SK-N-SH treated with all-trans-retinoic acid at 6 μM for 48 hours (cell line): ENCODE results near the gene AHCY.

Source experiments
- ATAC-seq: fragments of 200-7000 bp; cut with Tn5 transposase; 3 replicates; pipeline ENCODE4 v1.9.1; 2020; ENCODE audit warnings: mild to moderate bottlenecking, moderate library complexity
- BACH2 ChIP-seq: fragments of 250-450 bp; sonication (Bioruptor Pico); IDR thresholded peaks from 2 replicates; pipeline ENCODE4 v1.9.0; 2021; ENCODE audit warnings: mild to moderate bottlenecking, borderline replicate concordance
- CSDC2 ChIP-seq: fragments of 250-450 bp; sonication (Bioruptor Pico); IDR thresholded peaks from 2 replicates; pipeline ENCODE4 v1.5.0; 2020; ENCODE audit warnings: mild to moderate bottlenecking, moderate library complexity
- CSRNP3 ChIP-seq: fragments of 250-450 bp; sonication (Bioruptor Pico); IDR thresholded peaks from 2 replicates; pipeline ENCODE4 v1.5.1; 2021; ENCODE audit warnings: mild to moderate bottlenecking, moderate library complexity
- ESRRG ChIP-seq: fragments of 250-450 bp; sonication (Bioruptor Pico); IDR thresholded peaks from 2 replicates; pipeline ENCODE4 v1.6.1; 2021; ENCODE audit warnings: mild to moderate bottlenecking
- PATZ1 ChIP-seq: fragments of 250-450 bp; sonication (Bioruptor Pico); IDR thresholded peaks from 2 replicates; pipeline ENCODE4 v1.8.0; 2020; ENCODE audit warnings: mild to moderate bottlenecking, moderate library complexity, borderline replicate concordance
- PPARA ChIP-seq: fragments of 250-450 bp; sonication (Bioruptor Pico); IDR thresholded peaks from 2 replicates; pipeline ENCODE4 v1.5.0; 2020; ENCODE audit warnings: mild to moderate bottlenecking, borderline replicate concordance
- RARB ChIP-seq: fragments of 250-450 bp; sonication (Bioruptor Pico); IDR thresholded peaks from 2 replicates; pipeline ENCODE4 v1.8.0; 2021; ENCODE audit warnings: mild to moderate bottlenecking, moderate library complexity
- TOX ChIP-seq: fragments of 250-450 bp; sonication (Bioruptor Pico); IDR thresholded peaks from 2 replicates; pipeline ENCODE4 v1.8.0; 2021; ENCODE audit warnings: mild to moderate bottlenecking, moderate library complexity, borderline replicate concordance
- ZFP3 ChIP-seq: fragments of 250-450 bp; sonication (Bioruptor Pico); IDR thresholded peaks from 2 replicates; pipeline ENCODE4 v1.5.0; 2020; ENCODE audit warnings: mild to moderate bottlenecking, moderate library complexity
- ZFP30 ChIP-seq: fragments of 450-650 bp; formaldehyde crosslinking; IDR thresholded peaks from 2 replicates; pipeline ENCODE4 v1.5.0; 2022; ENCODE audit warnings: mild to moderate bottlenecking, moderate library complexity
- ZNF565 ChIP-seq: fragments of 450-650 bp; formaldehyde crosslinking; conservative IDR thresholded peaks from 2 replicates; pipeline ENCODE4 v1.5.0; 2020; ENCODE audit warnings: low read depth, mild to moderate bottlenecking, moderate library complexity
- ZNF70 ChIP-seq: fragments of 450-650 bp; formaldehyde crosslinking; IDR thresholded peaks from 2 replicates; pipeline ENCODE4 v1.5.0; 2020; ENCODE audit warnings: mild to moderate bottlenecking, moderate library complexity
- TF ChIP-seq, protein P1 (sequence below): fragments of 250-450 bp; sonication (Bioruptor Pico); IDR thresholded peaks from 2 replicates; pipeline ENCODE4 v1.5.1; 2020; ENCODE audit warnings: low read depth, mild to moderate bottlenecking, moderate library complexity
- TF ChIP-seq, protein P2 (sequence below): fragments of 250-450 bp; sonication (Bioruptor Pico); IDR thresholded peaks from 2 replicates; pipeline ENCODE4 v1.5.0; 2020; ENCODE audit warnings: mild to moderate bottlenecking, moderate library complexity
- TF ChIP-seq, protein P3 (sequence below): fragments of 250-450 bp; sonication (Bioruptor Pico); IDR thresholded peaks from 2 replicates; pipeline ENCODE4 v1.8.0; 2021; ENCODE audit warnings: low read depth, mild to moderate bottlenecking, moderate library complexity, borderline replicate concordance

The AHCY gene

DNA sequence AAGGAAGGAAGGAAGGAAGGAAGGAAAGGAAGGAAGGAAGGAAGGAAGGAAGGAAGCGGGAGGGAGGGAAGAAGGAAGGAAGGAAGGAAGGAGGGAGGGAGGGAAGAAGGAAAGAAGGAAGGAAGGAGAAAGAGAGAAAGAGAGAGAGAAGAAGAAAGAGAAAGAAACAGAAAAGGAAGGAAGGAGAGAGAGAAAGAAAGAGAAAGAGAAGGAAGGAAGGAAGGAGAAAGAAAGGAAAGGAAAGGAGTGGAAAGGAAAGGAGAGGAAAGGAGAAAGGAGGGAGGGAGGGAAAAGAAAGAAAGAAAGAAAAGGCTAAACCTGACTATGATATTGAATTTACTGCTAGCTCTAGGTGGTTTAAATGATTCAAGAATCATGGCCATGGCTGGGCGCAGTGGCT lies 67.3 kb downstream of the AHCY start:
- TF ChIP-seq, protein P1, sequence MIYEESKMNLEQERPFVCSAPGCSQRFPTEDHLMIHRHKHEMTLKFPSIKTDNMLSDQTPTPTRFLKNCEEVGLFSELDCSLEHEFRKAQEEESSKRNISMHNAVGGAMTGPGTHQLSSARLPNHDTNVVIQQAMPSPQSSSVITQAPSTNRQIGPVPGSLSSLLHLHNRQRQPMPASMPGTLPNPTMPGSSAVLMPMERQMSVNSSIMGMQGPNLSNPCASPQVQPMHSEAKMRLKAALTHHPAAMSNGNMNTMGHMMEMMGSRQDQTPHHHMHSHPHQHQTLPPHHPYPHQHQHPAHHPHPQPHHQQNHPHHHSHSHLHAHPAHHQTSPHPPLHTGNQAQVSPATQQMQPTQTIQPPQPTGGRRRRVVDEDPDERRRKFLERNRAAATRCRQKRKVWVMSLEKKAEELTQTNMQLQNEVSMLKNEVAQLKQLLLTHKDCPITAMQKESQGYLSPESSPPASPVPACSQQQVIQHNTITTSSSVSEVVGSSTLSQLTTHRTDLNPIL (CRISPR knock-in tag) = no peak
- TF ChIP-seq TOX (CRISPR knock-in tag) = no peak
- no peak for TF ChIP-seq PATZ1 (CRISPR knock-in tag)
- no peak for TF ChIP-seq PPARA (CRISPR knock-in tag)
- TF ChIP-seq ESRRG (CRISPR knock-in tag) = no peak
- TF ChIP-seq, protein P2, sequence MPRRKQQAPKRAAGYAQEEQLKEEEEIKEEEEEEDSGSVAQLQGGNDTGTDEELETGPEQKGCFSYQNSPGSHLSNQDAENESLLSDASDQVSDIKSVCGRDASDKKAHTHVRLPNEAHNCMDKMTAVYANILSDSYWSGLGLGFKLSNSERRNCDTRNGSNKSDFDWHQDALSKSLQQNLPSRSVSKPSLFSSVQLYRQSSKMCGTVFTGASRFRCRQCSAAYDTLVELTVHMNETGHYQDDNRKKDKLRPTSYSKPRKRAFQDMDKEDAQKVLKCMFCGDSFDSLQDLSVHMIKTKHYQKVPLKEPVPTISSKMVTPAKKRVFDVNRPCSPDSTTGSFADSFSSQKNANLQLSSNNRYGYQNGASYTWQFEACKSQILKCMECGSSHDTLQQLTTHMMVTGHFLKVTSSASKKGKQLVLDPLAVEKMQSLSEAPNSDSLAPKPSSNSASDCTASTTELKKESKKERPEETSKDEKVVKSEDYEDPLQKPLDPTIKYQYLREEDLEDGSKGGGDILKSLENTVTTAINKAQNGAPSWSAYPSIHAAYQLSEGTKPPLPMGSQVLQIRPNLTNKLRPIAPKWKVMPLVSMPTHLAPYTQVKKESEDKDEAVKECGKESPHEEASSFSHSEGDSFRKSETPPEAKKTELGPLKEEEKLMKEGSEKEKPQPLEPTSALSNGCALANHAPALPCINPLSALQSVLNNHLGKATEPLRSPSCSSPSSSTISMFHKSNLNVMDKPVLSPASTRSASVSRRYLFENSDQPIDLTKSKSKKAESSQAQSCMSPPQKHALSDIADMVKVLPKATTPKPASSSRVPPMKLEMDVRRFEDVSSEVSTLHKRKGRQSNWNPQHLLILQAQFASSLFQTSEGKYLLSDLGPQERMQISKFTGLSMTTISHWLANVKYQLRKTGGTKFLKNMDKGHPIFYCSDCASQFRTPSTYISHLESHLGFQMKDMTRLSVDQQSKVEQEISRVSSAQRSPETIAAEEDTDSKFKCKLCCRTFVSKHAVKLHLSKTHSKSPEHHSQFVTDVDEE (CRISPR knock-in tag) = no peak
- TF ChIP-seq RARB (CRISPR knock-in tag) = no peak
- TF ChIP-seq BACH2 (CRISPR knock-in tag) = no peak
- ATAC-seq = no peak

GRCh38 chr20:34233687-34234086 lies 69.5 kb downstream of the AHCY start:
- ATAC-seq = no peak
- no peak for TF ChIP-seq PPARA (CRISPR knock-in tag)
- TF ChIP-seq ZFP30 = no peak
- TF ChIP-seq ZNF70 (CRISPR knock-in tag) = no peak
- no peak for TF ChIP-seq BACH2 (CRISPR knock-in tag)
- no peak for TF ChIP-seq RARB (CRISPR knock-in tag)
- no peak for TF ChIP-seq ZFP3
- TF ChIP-seq, protein P3, sequence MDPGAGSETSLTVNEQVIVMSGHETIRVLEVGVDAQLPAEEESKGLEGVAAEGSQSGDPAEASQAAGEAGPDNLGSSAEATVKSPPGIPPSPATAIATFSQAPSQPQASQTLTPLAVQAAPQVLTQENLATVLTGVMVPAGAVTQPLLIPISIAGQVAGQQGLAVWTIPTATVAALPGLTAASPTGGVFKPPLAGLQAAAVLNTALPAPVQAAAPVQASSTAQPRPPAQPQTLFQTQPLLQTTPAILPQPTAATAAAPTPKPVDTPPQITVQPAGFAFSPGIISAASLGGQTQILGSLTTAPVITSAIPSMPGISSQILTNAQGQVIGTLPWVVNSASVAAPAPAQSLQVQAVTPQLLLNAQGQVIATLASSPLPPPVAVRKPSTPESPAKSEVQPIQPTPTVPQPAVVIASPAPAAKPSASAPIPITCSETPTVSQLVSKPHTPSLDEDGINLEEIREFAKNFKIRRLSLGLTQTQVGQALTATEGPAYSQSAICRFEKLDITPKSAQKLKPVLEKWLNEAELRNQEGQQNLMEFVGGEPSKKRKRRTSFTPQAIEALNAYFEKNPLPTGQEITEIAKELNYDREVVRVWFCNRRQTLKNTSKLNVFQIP (CRISPR knock-in tag) = no peak
- no peak for TF ChIP-seq CSRNP3 (CRISPR knock-in tag)
- no peak for TF ChIP-seq ZNF565 (CRISPR knock-in tag)
- TF ChIP-seq, protein P1 (CRISPR knock-in tag) = no peak
- TF ChIP-seq, protein P2 (CRISPR knock-in tag) = no peak
- TF ChIP-seq ESRRG (CRISPR knock-in tag) = no peak
- no peak for TF ChIP-seq TOX (CRISPR knock-in tag)
- TF ChIP-seq CSDC2 (CRISPR knock-in tag) = no peak
